DMS79 (cell line): ENCODE data around the gene SV2C.

ENCODE experiments used
- DNase-seq: peaks from one replicate; lab custom pipeline; 2025; lab: John Stamatoyannopoulos, UW

The SV2C gene

GRCh38 chr5:76165029-76165428 lies 81.8 kb downstream of the SV2C start:
- no peak for DNase-seq

DNA sequence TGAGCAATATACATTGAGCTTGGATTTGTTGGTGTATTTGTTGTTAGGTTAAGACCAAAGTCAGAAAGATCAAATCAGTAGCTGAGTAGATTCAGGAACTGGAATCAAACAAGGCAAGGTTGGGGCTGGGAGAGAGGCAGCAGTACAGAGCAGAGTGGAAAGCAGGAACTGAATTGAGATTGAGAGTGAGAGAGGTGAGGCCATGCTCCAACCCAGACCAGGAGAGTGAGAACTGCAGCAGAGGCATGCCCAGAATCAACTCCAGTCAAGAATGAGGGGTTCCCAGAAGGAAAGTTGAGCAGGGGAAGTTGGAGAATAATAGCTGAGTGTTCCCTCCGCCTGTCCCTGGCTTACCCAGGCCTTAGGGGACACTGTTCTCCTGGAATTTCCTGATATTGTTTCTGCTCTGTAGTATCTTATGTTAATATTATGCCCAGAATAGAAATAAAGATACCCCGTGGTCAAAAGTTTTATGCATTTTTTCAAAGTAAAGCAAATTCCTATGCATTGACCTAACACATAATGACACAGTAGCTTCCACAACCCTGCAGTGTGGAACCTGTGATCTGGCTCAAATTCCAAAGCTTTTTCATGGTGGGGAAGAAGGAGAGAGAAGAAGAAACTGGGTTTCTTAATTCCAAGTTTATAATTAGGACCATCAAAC lies 82.7 kb downstream of the SV2C start:
- DNase-seq: no peak

GRCh38 chr5:76166886-76167576 lies 83.8 kb downstream of the SV2C start:
- no peak for DNase-seq

- no peak for DNase-seq
Observed at GRCh38 chr5:76169146-76169905, 86.1 kb downstream of the SV2C start.

DNA sequence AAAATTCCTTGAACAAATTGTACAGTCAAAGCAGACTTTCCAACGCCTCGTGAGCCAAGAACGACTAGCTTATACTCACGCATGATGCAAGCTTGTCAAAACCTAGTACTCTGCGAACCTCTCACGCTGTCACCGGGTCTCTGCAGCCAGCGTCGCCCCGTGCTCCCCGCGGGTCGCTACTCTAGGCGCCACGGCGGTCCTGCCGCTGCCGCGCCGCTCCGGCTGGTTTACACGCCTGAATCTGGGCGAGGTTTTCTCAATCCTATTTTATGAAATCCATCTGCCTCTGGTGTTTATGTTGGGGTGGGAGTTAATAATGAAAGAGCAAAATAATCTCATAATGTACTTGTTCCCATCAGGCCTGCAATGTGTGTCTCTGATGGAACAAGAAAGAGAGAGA lies 90.9 kb downstream of the SV2C start:
- DNase-seq: no peak

DNA sequence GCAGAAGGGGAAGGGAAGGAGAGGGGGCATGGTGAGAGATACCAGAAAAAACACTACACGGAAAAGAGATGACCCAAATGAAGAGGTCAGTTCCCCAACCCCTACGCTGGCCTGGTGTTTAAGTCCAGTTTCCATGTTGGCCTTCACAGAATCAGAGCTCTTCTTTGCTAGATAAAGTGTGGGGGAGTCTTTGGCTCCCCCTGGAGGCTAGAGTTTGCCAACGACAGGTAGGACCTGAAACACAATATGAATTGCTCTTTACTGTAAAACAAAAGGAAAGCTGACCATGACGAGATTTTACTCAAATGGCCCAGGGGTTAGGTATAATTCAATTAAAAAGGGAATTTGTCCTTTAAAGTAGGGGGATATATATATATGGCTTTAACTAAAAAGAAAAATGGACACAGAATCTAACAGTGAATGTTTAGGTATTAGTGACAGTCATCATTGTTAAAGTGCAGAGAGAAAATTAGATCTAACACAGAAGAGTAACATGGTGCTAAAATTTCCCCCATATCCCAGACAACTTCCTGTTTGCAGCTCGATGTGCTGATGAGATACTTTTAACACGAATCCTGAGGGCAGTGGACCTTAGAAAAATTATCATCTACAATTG lies 92.0 kb downstream of the SV2C start:
- peak; percentile 6 for DNase-seq

- no peak for DNase-seq
Observed at GRCh38 chr5:76175821-76176403, 92.7 kb downstream of the SV2C start.

GRCh38 chr5:76177978-76178377 lies 94.8 kb downstream of the SV2C start:
- no peak for DNase-seq

DNA sequence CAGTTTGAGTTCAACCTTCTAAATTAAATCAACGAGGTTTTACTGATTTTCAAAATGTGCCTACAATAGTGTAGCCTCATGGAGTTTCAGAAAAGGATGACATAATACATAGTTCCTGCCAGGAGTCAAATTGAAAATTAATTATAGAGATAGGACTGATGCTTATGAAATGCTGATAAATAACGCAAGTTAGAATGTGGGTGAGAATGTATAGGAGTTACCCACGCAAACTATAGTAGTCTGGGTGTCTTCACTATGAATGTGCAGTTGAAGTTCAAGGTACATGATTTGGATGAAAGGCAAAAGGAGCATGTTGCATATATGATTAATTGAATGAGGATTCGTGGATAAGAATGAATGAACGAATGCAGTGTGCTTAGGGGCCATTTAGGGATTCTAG lies 95.7 kb downstream of the SV2C start:
- DNase-seq: no peak

DNA sequence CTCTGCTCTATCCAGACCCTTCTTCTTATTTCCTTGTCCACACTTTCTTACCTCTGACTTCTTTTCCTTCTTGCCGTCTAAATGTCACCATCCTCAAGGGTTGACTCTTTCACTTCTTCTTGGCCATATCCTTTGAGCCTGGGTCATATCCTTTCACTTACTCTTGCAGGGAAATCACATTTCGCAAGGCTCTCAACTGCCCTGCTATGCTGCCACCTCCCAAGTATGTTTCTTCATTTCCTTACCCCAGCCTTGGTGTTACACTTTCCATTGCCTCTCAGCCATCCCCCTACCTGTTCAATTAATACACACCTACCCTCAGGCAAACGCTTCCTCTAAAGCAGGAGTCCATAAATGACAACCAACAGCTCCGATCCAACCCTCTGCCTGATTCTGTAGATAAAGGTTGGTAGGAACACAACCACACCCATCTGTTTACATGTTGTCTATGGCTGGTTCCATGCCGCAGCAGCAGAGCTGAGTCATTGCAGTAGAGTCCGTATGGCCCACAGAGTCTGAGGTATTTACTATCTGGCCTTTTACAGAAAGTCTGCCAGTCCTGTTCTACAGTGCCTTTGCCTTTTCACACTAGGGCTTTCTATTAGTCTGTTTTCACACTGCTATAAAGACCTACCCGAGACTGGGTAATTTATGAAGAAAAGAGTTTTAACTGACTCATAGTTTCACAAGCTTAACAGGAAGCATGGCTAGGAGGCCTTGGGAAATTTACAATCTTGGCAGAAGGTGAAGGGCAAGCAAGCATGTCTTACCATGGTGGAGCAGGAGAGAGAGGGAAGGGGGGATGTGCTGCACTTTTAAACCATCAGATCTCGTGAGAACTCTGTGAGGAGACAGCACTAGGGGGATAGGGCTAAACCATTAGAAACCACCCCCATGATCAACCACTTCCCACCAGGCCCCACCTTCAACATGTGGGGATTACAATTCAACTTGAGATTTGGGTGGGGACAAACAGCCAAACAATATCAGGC lies 97.9 kb downstream of the SV2C start:
- DNase-seq: no peak

GRCh38 chr5:76187386-76187785 lies 104.2 kb downstream of the SV2C start:
- DNase-seq: no peak

- no peak for DNase-seq
Observed at GRCh38 chr5:76190356-76190755, 107.2 kb downstream of the SV2C start.

DNA sequence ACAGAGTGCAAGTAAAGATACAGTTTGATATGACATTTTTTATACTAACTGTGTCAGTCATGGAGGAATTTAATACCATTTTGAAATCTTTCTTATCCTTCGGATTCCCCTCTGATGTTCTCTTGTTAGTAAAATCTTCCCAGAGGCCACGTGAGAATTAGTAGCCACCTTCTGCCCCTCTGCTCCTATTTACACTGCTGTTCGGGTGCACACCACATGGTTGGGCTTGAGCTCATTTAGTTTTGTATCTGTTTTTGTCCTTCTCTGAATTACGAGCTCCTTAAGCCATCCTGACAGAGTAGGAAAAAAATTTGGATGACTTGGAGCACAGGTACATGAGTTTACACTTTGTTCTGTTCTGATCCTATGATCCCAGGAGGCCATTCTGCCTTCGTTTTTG lies 109.7 kb downstream of the SV2C start:
- no peak for DNase-seq

DNA sequence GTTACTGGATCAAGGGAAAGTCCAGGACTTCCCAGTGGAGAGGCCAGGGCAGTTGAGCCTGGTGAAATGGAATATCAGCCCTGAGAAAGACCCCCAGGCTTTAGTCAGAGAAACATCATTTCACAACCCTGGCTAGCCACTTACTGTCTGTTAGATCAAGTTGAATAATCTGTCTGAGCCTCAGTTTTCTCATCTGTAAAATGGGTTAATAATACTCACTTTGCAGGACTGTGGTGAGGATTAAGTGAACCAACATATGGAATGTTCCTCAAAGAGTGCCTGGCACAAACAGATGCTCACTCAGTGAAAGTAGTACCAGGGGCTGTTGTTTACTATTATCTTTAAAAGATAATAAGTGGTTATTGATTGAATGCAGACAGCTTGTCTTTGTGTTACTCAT lies 110.5 kb downstream of the SV2C start:
- DNase-seq: no peak

GRCh38 chr5:76194340-76194739 lies 111.2 kb downstream of the SV2C start:
- DNase-seq: no peak

- no peak for DNase-seq
Observed at GRCh38 chr5:76196457-76196856, 113.3 kb downstream of the SV2C start.

- DNase-seq: no peak
Observed at GRCh38 chr5:76196886-76197489, 113.8 kb downstream of the SV2C start.

DNA sequence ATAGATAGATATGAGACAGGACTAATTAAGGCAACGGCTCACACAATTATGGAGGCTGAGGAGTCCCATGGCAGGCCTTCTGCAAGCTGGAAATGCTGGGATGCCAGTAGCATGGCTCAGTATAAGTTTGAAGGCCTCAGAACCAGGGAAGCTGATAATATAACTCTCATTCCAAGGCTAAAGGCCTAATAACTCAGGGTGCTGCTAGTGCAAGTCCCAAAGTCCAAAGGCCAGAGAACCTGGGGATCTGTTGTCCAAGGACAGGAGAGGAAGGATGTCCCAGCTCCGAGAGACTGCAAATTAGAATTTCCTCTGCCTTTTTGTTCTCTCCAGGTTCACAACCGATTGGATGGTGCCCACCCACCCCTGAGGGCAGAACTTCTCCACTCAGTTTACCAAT lies 114.5 kb downstream of the SV2C start:
- no peak for DNase-seq

DNA sequence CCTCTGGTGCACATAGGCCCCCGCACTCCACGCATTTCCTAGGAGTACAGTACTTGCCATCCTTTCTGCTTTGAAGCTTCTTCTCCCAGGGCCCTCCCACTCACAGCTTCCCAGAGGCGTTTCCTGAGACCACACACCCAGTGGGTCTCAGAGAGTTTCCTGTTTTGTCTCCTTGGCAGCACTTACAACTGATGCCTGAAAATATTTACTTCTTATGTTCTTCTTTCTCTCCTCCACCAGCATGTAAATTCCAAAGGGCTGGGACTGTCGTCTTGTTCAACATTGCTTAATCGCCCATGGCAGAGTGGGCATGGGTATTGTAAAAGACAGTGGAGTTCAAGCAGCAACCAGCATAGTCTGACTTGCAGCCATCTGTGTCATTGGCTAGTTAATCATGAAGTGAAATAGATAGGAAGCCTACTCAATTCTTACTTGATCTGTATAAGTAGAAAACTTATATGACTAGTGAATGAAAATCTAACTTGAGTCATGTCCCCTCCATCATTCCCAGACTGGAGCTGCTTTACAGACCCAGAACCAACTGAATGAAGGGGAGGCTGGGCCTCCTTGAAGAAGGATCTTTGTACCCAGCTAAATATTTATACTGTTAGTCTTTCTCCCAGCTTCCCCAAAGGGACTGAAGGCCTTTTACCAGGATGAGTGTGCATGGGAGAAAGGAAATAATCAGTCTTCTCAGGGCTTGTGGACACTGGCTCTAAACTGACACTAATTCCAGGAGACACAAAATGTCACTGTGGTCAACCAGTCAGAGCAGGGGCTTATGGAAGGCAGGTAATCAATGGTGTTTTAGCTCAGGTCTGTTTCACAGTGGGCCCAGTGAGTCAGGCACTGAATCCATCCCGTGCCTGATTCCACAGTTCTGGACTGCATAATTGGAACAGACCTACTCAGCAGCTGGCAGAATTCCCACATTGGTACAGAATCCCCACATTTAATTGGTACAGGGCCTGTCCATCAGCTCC lies 116.4 kb downstream of the SV2C start:
- no peak for DNase-seq
